Inflammatory macrophage treated with lipopolysaccharide for 1 hour (primary cell): ENCODE results near the gene DNAH17.

ENCODE experiments used
- DNase-seq, 2 donors: peaks; one replicate each; pipeline ENCODE4 v3.0.0-alpha.2; 2020 to 2022

Gene DNAH17

GRCh38 chr17:78605886-78606285, 28.7 kb upstream of the DNAH17 start:
- DNase-seq = no peak

- DNase-seq = no peak
Measured at GRCh38 chr17:78605429-78605828, 28.2 kb upstream of the DNAH17 start.

GRCh38 chr17:78602246-78602645, 25.1 kb upstream of the DNAH17 start:
- no peak for DNase-seq

GRCh38 chr17:78601577-78602190, 24.5 kb upstream of the DNAH17 start:
- DNase-seq = no peak

- no peak for DNase-seq
Measured at GRCh38 chr17:78600181-78600721, 23.1 kb upstream of the DNAH17 start.

GRCh38 chr17:78599419-78599818, 22.2 kb upstream of the DNAH17 start:
- no peak for DNase-seq

- peak; percentile 32 to 63 for DNase-seq
Measured at GRCh38 chr17:78598013-78598471, 20.8 kb upstream of the DNAH17 start.

- no peak for DNase-seq
Measured at GRCh38 chr17:78596871-78597764, 19.9 kb upstream of the DNAH17 start.

GRCh38 chr17:78595135-78595810, 18.1 kb upstream of the DNAH17 start:
- no peak for DNase-seq

- no peak for DNase-seq
Measured at GRCh38 chr17:78592991-78593329, 15.8 kb upstream of the DNAH17 start.

GRCh38 chr17:78591263-78591671, 14.1 kb upstream of the DNAH17 start:
- DNase-seq = no peak

GRCh38 chr17:78589885-78590284, 12.7 kb upstream of the DNAH17 start:
- DNase-seq = no peak

- DNase-seq = no peak
Measured at GRCh38 chr17:78589031-78589675, 12.0 kb upstream of the DNAH17 start.

- DNase-seq = no peak
Measured at GRCh38 chr17:78588258-78589030, 11.2 kb upstream of the DNAH17 start.

- DNase-seq = no peak
Measured at GRCh38 chr17:78585006-78585630, 7.9 kb upstream of the DNAH17 start.

- DNase-seq = peak in 1 of 2 donors; percentile 16
Measured at GRCh38 chr17:78583091-78583490, 5.9 kb upstream of the DNAH17 start.

- DNase-seq = no peak
Measured at GRCh38 chr17:78581304-78581703, 4.1 kb upstream of the DNAH17 start.

- no peak for DNase-seq
Measured at GRCh38 chr17:78580277-78580804, 3.1 kb upstream of the DNAH17 start.

- DNase-seq = no peak
Measured at GRCh38 chr17:78576389-78577112, 645 bp downstream of the DNAH17 start.

GRCh38 chr17:78575899-78576298, 1.3 kb downstream of the DNAH17 start:
- DNase-seq = no peak

- no peak for DNase-seq
Measured at GRCh38 chr17:78575340-78575739, 1.9 kb downstream of the DNAH17 start.
